ENCODE measurements around the gene TCF25. TPM values are rescaled to one million over a fixed set of nuclear protein-coding genes. Genes with fewer than 3 reads are reported as not detected.

TCF25 gene
- polyA plus RNA-seq, 1 donor (not counting 4 experiments of a cell fraction or from before 2014, with no cell fraction given), result 103 TPM

- no peak for FAIRE-seq
- peaks cover 4% of the 10 kb centered on the region for H4K20me1 ChIP-seq (ENCODE audit: control insufficient read depth, extremely low read depth, insufficient read depth, low read length)
- dilution Hi-C loops (cut with MboI; ENCODE audit: extremely low pct_ligation_motif_present, low sequenced_read_pairs), result no loop called here
Observed at GRCh38 chr16:89890886-89891657, 17.7 kb downstream of the TCF25 start.

GRCh38 chr16:89892055-89892630, 18.8 kb downstream of the TCF25 start:
- TF ChIP-seq CTCF (optimal IDR thresholded peaks at IDR 0.05 in 1 of 3, IDR thresholded peaks at IDR 0.05 in 1 of 3, conservative IDR thresholded peaks at IDR 0.05 in 1 of 3; ENCODE audit: extremely low read depth in 1 of 3, insufficient read depth in 2 of 3, low read length in 3 of 3) (no peak), EZH2 (IDR thresholded peaks at IDR 0.05; ENCODE audit: low read length) (no peak)
- H3K36me3 ChIP-seq (ENCODE audit: control insufficient read depth in 2 of 2, extremely low read depth in 1 of 2, insufficient read depth in 2 of 2, low read length in 2 of 2), result peaks cover 38 to 50% of the 10 kb centered on the region in 2 experiments
- H3K9me3 ChIP-seq (ENCODE audit: control insufficient read depth, low read depth, low read length), result no peaks in the 10 kb centered on the region
- no peak overlapping the region for H2AFZ ChIP-seq (ENCODE audit: control insufficient read depth, low read length)
- H3K9me1 ChIP-seq (ENCODE audit: control insufficient read depth, extremely low read depth, insufficient read depth, low read length), result no peaks in the 10 kb centered on the region
- H3K27ac ChIP-seq (ENCODE audit: control insufficient read depth, insufficient read depth, low read length), result no peak overlapping the region
- H3K9ac ChIP-seq (ENCODE audit: control insufficient read depth, extremely low read depth, insufficient read depth, low read length), result no peak overlapping the region
- FAIRE-seq, result no peak
- H3K4me1 ChIP-seq (ENCODE audit: control insufficient read depth, extremely low read depth, insufficient read depth, low read length), result no peaks in the 10 kb centered on the region
- no peak for DNase-seq (ENCODE audit: low read depth, low spot score)
- H3K27me3 ChIP-seq (ENCODE audit: control insufficient read depth, extremely low read depth, insufficient read depth, low read length), result no peaks in the 10 kb centered on the region
- H3K4me3 ChIP-seq (ENCODE audit: control insufficient read depth in 2 of 3, extremely low read depth in 1 of 3, insufficient read depth in 2 of 3, low read depth in 1 of 3, low read length in 3 of 3), result no peak overlapping the region
- dilution Hi-C loops (cut with MboI; ENCODE audit: extremely low pct_ligation_motif_present, low sequenced_read_pairs), result no loop called here
- no peaks in the 10 kb centered on the region for H3K79me2 ChIP-seq (ENCODE audit: control insufficient read depth, insufficient read depth, low read length)
- no peak overlapping the region for H3K4me2 ChIP-seq (ENCODE audit: control insufficient read depth, extremely low read depth, insufficient read depth, low read depth, low read length)
- H4K20me1 ChIP-seq (ENCODE audit: control insufficient read depth, extremely low read depth, insufficient read depth, low read length), result peaks cover 4% of the 10 kb centered on the region

More at GRCh38 chr16:89890886-89891657, 17.7 kb downstream of the TCF25 start:
- no peaks in the 10 kb centered on the region for H3K4me1 ChIP-seq (ENCODE audit: control insufficient read depth, extremely low read depth, insufficient read depth, low read length)
- H3K9me3 ChIP-seq (ENCODE audit: control insufficient read depth, low read depth, low read length), result no peaks in the 10 kb centered on the region
- no peaks in the 10 kb centered on the region for H3K9me1 ChIP-seq (ENCODE audit: control insufficient read depth, extremely low read depth, insufficient read depth, low read length)
- TF ChIP-seq EZH2 (IDR thresholded peaks at IDR 0.05; ENCODE audit: low read length), result no peak
- no peak for TF ChIP-seq CTCF (optimal IDR thresholded peaks at IDR 0.05 in 1 of 3, IDR thresholded peaks at IDR 0.05 in 1 of 3, conservative IDR thresholded peaks at IDR 0.05 in 1 of 3; ENCODE audit: extremely low read depth in 1 of 3, insufficient read depth in 2 of 3, low read length in 3 of 3)
- no peak overlapping the region for H2AFZ ChIP-seq (ENCODE audit: control insufficient read depth, low read length)
- H3K4me2 ChIP-seq (ENCODE audit: control insufficient read depth, extremely low read depth, insufficient read depth, low read depth, low read length), result no peak overlapping the region
- no peaks in the 10 kb centered on the region for H3K79me2 ChIP-seq (ENCODE audit: control insufficient read depth, insufficient read depth, low read length)
- H3K9ac ChIP-seq (ENCODE audit: control insufficient read depth, extremely low read depth, insufficient read depth, low read length), result no peak overlapping the region
- H3K4me3 ChIP-seq (ENCODE audit: control insufficient read depth in 2 of 3, extremely low read depth in 1 of 3, insufficient read depth in 2 of 3, low read depth in 1 of 3, low read length in 3 of 3), result no peak overlapping the region
- H3K36me3 ChIP-seq (ENCODE audit: control insufficient read depth in 2 of 2, extremely low read depth in 1 of 2, insufficient read depth in 2 of 2, low read length in 2 of 2), result peaks cover 39 to 46% of the 10 kb centered on the region in 2 experiments
- no peak overlapping the region for H3K27ac ChIP-seq (ENCODE audit: control insufficient read depth, insufficient read depth, low read length)
- no peak for DNase-seq (ENCODE audit: low read depth, low spot score)
- no peaks in the 10 kb centered on the region for H3K27me3 ChIP-seq (ENCODE audit: control insufficient read depth, extremely low read depth, insufficient read depth, low read length)
